ENCODE measurements around the gene ZNF669.

DNA sequence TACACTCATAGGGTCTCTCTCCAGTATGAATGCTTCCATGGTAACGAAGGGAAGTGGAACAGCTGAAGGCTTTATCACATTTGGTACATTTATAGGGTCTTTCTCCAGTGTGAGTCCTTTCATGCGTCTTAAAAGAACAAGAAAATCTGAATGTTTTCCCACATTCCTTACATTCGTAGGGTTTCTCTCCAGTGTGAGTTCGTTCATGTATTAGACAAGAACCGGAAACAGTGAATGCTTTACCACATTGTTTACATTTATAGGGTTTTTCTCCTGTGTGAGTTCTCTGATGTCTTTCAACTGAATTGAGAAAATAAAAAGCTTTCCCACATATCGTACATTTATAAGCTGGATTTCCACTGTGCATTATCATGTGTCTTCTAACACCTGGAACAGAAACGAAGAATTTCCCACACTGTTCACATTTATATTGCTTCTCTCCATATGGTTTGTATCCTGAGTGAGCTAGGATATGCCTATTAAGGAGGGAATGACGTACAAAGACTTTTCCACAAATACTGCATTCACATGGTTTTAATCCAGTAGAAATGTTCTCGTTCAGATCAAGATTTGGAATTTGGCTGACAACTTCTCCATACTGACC lies 3.4 kb downstream of the ZNF669 start:
- TF ChIP-seq POLR2A (IDR thresholded peaks at IDR 0.05; ENCODE audit: low read depth, low read length) (no peak), TAF1 (IDR thresholded peaks at IDR 0.05; ENCODE audit: low read depth, low read length) (no peak), POLR2AphosphoS5 (IDR thresholded peaks at IDR 0.05; ENCODE audit: low read depth, low read length) (no peak), POU2F2 (IDR thresholded peaks at IDR 0.05; ENCODE audit: low read depth, low read length) (no peak), PAX5 (IDR thresholded peaks at IDR 0.05; ENCODE audit: insufficient read depth, low read length, severe bottlenecking) (no peak)
